ENCODE measurements around the gene TCEAL4.
A peak's percentile ranks its signal among the peaks of the same experiment; 100 is the strongest.
"Not testable (repeated sequence)": the region's sequence is repeated elsewhere in the genome, so short reads cannot be mapped to it uniquely, and the experiment has no call there.

Gene TCEAL4

DNA sequence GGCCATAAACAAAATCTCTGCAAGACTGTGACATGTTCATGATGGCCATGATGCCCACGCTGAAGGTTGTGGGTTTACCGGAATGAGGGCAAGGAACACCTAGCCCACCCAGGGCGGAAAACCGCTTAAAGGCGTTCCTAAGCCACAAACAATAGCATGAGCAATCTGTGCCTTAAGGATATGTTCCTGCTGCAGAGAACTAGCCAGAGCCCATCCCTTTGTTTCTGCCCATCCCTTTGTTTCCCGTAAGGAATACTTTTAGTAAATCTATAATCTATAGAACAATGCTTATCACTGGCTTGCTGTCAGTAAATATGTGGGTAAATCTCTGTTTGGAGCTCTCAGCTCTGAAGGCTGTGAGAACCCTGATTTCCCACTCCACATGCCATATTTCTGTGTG is 9.9 kb downstream of the TCEAL4 start:
- not testable (repeated sequence) for DNase-seq

GRCh38 chrX:103607364-103608305 is 22.3 kb downstream of the TCEAL4 start, which contains the start of gene TCEAL3:
Gene TCEAL3, plus strand, starts transcription at chrX:103607963. Its CDS starts 1,102 bp downstream, at chrX:103609065.
- peak; percentile 78 for DNase-seq

- DNase-seq = no peak
These were observed 23.1 kb downstream of the TCEAL4 start for GRCh38 chrX:103608306-103608963.

GRCh38 chrX:103610282-103610681 is 25.0 kb downstream of the TCEAL4 start:
- DNase-seq = no peak

DNA sequence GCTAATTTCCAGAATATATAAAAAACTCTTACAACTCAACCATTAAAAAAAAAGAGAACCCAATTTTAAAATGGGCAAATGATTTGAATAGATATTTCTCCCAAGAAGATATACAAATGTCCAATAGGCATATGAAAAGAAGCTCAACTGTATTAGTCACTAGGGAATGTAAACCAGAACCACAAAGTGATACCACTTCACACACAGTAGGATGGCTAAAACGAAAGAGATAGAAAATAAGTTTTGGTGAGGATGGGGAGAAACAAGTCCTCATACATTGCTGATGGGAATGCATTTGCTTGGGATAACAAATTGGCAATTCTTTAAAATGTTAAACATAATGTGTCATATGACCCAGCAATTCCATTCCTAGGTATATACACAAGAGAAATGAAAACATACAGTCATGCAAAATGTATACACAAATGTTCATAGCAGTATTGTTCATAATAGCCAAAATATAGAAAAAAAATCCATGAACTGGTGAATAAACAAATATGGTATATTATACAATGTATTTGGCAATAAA is 28.1 kb downstream of the TCEAL4 start:
- DNase-seq = no peak

- no peak for DNase-seq
These were observed 29.7 kb downstream of the TCEAL4 start for GRCh38 chrX:103614999-103615398.

GRCh38 chrX:103615781-103616371 is 30.6 kb downstream of the TCEAL4 start:
- DNase-seq = no peak

DNA sequence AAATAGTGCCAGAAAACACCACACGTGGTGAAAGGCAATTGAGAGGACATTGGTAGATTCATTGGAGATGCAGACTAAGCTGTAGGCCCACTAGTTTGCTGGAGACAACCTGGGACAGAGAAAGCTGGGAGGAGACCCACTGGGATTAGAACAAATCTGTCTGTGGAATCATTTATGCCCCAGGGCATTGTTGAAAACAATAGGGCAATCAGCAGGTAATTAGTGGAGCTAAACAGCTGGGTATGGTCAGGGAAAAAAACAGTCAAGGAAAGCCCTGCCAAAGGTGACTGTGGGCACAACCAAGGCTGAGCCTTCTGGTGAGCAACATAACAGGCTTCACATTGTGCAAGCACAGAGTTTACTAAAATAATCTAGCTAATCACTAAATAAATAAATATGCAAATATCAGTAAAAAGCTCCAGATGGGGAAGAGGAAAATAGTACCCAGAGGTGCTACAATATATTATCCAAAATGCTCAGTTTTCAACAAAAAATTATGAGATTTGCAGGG is 31.4 kb downstream of the TCEAL4 start:
- DNase-seq = no peak

DNA sequence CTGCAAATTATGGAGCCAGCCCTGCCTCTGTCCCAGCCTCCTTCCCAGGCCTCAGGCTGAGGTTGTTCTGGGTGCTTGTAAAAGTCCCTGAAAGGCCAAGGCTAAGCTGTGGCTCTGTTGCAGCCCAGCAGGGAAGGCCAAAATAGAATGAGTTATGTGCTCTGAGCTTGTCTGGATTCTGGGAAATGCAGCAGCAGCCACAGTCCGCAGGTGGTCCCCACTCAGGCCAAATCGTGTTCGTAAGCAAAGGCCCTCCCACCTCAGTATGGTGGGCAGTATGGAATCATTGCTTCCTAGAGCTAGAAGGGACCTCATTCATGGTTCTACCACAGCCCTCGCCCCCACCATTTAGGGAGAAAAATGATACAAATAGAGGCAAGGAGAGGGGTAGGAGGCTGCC is 38.8 kb downstream of the TCEAL4 start:
- DNase-seq = no peak

- no peak for DNase-seq
These were observed 41.5 kb downstream of the TCEAL4 start for GRCh38 chrX:103626855-103627254.

DNA sequence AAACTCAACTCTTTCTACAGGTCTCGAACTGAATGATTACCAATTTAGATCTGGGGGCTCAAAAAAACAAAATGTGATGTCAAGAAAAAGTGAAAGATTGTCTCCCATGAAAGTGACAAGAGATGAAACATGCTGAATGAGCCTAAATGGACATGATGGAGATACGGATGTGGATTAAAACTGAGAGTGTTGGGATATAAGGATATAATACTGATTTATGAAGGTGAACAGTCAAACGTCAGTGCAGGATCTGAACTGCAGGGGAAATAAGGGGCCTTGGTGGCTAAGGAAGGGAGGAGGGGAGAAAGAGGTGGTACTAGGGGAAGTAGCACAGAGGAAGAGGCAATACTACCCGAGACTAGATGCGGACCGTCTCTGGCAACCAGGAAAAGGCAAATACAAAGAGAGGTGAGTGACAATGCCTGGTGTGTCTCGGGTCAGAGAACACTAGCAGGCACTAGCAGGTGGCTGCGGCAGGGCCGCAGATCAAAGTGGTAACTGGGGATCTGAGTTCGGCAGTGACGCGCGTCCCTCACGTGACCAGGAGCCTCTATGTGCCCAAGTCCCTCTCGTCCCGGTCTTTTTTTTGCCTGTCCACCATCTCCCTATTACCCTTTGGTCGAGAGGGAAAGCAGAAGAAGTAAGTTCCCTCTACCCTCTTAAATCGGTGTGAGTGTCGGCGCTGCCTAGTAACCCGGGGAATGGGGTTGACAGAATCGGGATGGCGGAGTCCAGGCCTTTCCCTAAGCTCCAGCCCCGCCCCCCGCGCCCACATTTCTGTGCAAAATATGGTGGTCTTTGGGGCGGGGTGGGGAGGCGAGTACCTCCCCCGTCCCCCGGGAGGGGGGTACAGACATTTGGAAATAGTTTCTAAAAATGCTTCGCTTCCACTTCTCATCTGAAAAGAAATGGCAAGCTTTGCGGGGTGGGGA is 43.3 kb downstream of the TCEAL4 start, which contains the start of gene TCEAL1:
Gene TCEAL1 (plus strand): TSS at position 590 of the 932 bp plus-strand sequence. CDS start 942 bp downstream, outside the sequence.
- peak; percentile 84 for DNase-seq

DNA sequence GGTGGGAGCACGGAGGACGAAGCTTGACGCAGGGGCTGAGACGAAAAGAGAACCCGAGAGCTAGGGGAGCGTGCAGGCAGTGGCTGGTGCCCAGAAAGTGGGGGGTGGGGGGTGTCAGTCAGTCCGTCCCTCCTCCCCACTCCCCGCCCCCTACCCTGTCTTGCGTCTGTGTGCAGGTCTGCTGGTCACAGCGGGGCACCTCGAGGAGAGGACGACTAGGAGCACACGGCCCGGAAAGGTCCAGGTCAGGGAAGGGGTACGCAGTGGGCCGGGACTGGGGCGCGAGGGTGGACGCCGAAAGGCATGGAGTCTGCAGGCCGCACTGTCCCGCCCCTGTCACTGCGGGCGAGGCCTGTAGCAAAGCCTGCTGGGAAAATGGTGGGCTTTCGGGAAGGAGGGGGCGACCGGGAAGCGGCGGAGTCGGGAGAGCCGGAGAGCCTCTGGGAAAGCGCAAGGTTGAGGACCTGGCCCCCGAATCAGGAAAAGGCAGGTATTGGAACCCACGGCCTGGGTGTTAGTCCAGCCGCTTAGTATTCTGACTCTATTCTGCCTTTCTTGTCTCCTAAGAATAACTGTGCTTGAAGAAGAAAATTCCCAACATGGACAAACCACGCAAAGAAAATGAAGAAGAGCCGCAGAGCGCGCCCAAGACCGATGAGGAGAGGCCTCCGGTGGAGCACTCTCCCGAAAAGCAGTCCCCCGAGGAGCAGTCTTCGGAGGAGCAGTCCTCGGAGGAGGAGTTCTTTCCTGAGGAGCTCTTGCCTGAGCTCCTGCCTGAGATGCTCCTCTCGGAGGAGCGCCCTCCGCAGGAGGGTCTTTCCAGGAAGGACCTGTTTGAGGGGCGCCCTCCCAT is 44.2 kb downstream of the TCEAL4 start:
- DNase-seq = peak; percentile 87

- no peak for DNase-seq
These were observed 44.8 kb downstream of the TCEAL4 start for GRCh38 chrX:103630171-103630511.

GRCh38 chrX:103631145-103631544 is 45.8 kb downstream of the TCEAL4 start:
- no peak for DNase-seq

DNA sequence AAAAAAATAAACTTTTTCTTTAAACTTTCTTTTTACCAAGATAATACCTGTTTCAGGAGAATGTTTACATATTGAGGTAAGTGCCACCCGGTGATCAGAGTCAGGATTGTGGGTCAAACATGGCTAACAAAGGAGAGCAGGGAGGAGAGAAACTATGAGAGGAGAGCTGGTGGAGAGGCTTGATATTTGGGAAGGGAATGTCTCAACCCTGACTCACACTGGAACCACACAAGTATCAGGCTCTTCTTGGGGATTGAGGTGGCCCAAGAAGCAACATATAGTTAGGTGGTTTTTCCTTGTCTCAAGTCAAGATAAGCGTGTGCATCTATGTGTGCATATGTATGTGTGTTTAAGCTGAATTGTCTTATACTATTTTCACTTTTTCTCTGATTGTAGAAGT is 50.1 kb downstream of the TCEAL4 start:
- DNase-seq = no peak

Measured in eye (tissue), 1 donor.